ENCODE results near the gene CCDC137. TPM values are rescaled to one million over a fixed set of nuclear protein-coding genes. Genes with fewer than 3 reads are reported as not detected.

Gene CCDC137
- total RNA-seq, 6 donors from 2014 or later, result 10.8 to 49.2 (median 12.6) TPM

DNA sequence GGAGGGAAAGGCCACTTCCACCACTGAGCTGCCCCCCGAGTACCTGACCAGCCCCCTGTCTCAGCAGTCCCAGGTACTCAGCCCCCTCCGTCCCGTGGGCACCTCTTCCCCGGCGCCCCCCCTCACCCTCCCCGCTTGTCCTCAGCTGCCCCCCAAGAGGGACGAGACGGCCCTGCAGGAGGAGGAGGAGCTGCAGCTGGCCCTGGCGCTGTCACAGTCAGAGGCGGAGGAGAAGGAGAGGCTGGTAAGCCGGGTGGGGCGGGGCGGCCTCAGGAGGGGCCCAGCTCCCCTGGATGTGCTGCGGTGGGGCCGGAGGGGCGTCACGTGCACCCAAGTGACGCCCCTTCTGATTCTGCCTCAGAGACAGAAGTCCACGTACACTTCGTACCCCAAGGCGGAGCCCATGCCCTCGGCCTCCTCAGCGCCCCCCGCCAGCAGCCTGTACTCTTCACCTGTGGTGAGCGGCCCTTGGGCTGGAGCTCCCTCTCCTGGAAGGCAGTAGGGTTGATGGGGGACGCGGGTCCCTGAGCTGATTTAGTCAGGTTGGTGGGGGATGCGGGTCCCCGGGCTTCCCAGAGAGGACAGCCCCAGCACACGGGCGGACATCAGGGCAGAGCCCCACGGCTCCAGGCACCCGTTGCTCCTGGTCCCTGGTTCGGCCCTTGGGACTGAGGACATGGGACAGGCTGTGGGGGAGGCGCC lies 27.1 kb downstream of the CCDC137 start:
- H3K27me3 ChIP-seq, result no peaks in the 10 kb centered on the region
- no peak overlapping the region for H3K4me3 ChIP-seq
- 89% methylated on average over 35 of the region's 35 CpGs; no CpG with 5 or more reads in 1 of the 2 donors for WGBS, 2 donors
- no peaks in the 10 kb centered on the region for H3K9me3 ChIP-seq
- no peak for ATAC-seq (ENCODE audit: low FRiP score in 2 of 2)
- TF ChIP-seq POLR2AphosphoS5 (IDR thresholded peaks at IDR 0.05) (no peak), EP300 (IDR thresholded peaks at IDR 0.05) (no peak), CTCF (IDR thresholded peaks at IDR 0.05) (no peak), POLR2A (IDR thresholded peaks at IDR 0.05) (no peak)
- H3K36me3 ChIP-seq, result peaks cover 47 to 100% (median 99%) of the 10 kb centered on the region in 4 donors
- H3K4me1 ChIP-seq, result no peaks in the 10 kb centered on the region
- peak in 1 of 2 donors; percentile 80 for DNase-seq
- H3K27ac ChIP-seq, result no peak overlapping the region

- no peak for ATAC-seq (ENCODE audit: low FRiP score in 2 of 2)
- H3K36me3 ChIP-seq, result peaks cover 43 to 100% (median 94%) of the 10 kb centered on the region in 4 donors
- 96 to 97% methylated on average over 14 to 19 of the region's 19 CpGs for WGBS, 2 donors
- H3K9me3 ChIP-seq, result no peaks in the 10 kb centered on the region
- no peak for DNase-seq
- H3K4me3 ChIP-seq, result no peak overlapping the region
- TF ChIP-seq POLR2AphosphoS5 (IDR thresholded peaks at IDR 0.05) (no peak), POLR2A (IDR thresholded peaks at IDR 0.05) (no peak), EP300 (IDR thresholded peaks at IDR 0.05) (no peak), CTCF (IDR thresholded peaks at IDR 0.05) (no peak)
- H3K27ac ChIP-seq, result no peak overlapping the region
- H3K27me3 ChIP-seq, result no peaks in the 10 kb centered on the region
- no peaks in the 10 kb centered on the region for H3K4me1 ChIP-seq
These were observed 28.3 kb downstream of the CCDC137 start for GRCh38 chr17:81694810-81695209.

- no peak overlapping the region for H3K4me3 ChIP-seq
- no peaks in the 10 kb centered on the region for H3K9me3 ChIP-seq
- no peaks in the 10 kb centered on the region for H3K4me1 ChIP-seq
- DNase-seq (no peak), ATAC-seq (ENCODE audit: low FRiP score in 2 of 2) (no peak)
- TF ChIP-seq POLR2A (IDR thresholded peaks at IDR 0.05) (no peak), EP300 (IDR thresholded peaks at IDR 0.05) (no peak), CTCF (IDR thresholded peaks at IDR 0.05) (no peak), POLR2AphosphoS5 (IDR thresholded peaks at IDR 0.05) (no peak)
- peaks cover 43 to 99% (median 92%) of the 10 kb centered on the region in 4 donors for H3K36me3 ChIP-seq
- no peaks in the 10 kb centered on the region for H3K27me3 ChIP-seq
- no peak overlapping the region for H3K27ac ChIP-seq
- WGBS, 2 donors, result 98% methylated on average over 6 of the region's 6 CpGs; no CpG with 5 or more reads in 1 of the 2 donors
These were observed 28.7 kb downstream of the CCDC137 start for GRCh38 chr17:81695211-81695610.

DNA sequence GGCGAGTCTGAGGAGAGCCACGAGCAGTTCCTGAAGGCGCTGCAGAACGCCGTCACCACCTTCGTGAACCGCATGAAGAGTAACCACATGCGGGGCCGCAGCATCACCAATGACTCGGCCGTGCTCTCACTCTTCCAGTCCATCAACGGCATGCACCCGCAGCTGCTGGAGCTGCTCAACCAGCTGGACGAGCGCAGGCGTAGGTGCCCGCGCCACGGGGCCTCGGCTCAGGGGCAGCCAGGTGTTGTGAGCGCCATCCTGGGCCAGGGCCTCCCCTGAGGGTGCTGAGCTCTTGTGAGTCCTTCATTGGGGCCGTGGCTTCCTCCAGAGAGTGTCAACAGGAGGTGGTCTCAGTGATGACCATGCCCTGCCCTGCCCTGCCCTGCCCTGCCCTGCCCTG lies 29.3 kb downstream of the CCDC137 start:
- peak in 1 of 2 donors; percentile 77 for DNase-seq
- WGBS, 2 donors, result 88 to 90% methylated on average over 13 to 22 of the region's 22 CpGs
- peaks cover 43 to 99% (median 92%) of the 10 kb centered on the region in 4 donors for H3K36me3 ChIP-seq
- H3K4me1 ChIP-seq, result peaks cover under 1 to 3% (median 2%) of the 10 kb centered on the region in 4 donors
- TF ChIP-seq POLR2A (IDR thresholded peaks at IDR 0.05) (no peak), POLR2AphosphoS5 (IDR thresholded peaks at IDR 0.05) (no peak), EP300 (IDR thresholded peaks at IDR 0.05) (no peak), CTCF (IDR thresholded peaks at IDR 0.05) (no peak)
- no peaks in the 10 kb centered on the region for H3K27me3 ChIP-seq
- H3K4me3 ChIP-seq, result no peak overlapping the region
- no peaks in the 10 kb centered on the region for H3K9me3 ChIP-seq
- no peak overlapping the region for H3K27ac ChIP-seq
- ATAC-seq (ENCODE audit: low FRiP score in 2 of 2), result no peak
